Astrocyte (in vitro differentiated cells and primary cell): ENCODE data around the gene CECR2. TPM values are rescaled to one million over a fixed set of nuclear protein-coding genes. Genes with fewer than 3 reads are reported as not detected.

Experiments used
- DNase-seq: peaks from one replicate; pipeline ENCODE4 v3.0.0-alpha.2; 2010; ENCODE audit warnings: low read depth
- FAIRE-seq: peaks from 2 replicates; lab custom pipeline; 2011; peaks lifted over from hg19 to GRCh38; lab: Jason Lieb, UNC
- H2AFZ ChIP-seq: 2 replicates; pipeline ENCODE4 v1.6.0; 2012; ENCODE audit warnings: low read depth, low read length, inconsistent platforms
- H3K27ac ChIP-seq: 2 replicates; pipeline ENCODE4 v1.5.1; 2011; ENCODE audit warnings: low read depth, low read length, inconsistent platforms
- H3K27me3 ChIP-seq: 2 replicates; pipeline ENCODE4 v1.6.0; 2011; ENCODE audit warnings: low read length, inconsistent platforms; ENCODE audit not compliant: insufficient read depth
- H3K36me3 ChIP-seq: 2 replicates; pipeline ENCODE4 v1.5.1; 2011; ENCODE audit warnings: low read length, inconsistent platforms; ENCODE audit not compliant: insufficient read depth
- H3K4me1 ChIP-seq: 2 replicates; pipeline ENCODE4 v1.5.1; 2011; ENCODE audit warnings: low read length, inconsistent platforms; ENCODE audit not compliant: insufficient read depth
- H3K4me2 ChIP-seq: 2 replicates; pipeline ENCODE4 v1.6.0; 2012; ENCODE audit warnings: low read length, inconsistent platforms
- H3K4me3 ChIP-seq: 2 replicates; pipeline ENCODE4 v1.5.1; 2011; ENCODE audit warnings: low read depth, mild to moderate bottlenecking, low read length, inconsistent platforms; ENCODE audit not compliant: insufficient read depth
- H3K79me2 ChIP-seq: 2 replicates; pipeline ENCODE4 v1.6.0; 2012; ENCODE audit warnings: mild to moderate bottlenecking, low read length, inconsistent platforms; ENCODE audit not compliant: insufficient read depth
- H3K9ac ChIP-seq: 2 replicates; pipeline ENCODE4 v1.6.0; 2012; ENCODE audit warnings: mild to moderate bottlenecking, low read length, inconsistent platforms
- H3K9me3 ChIP-seq: 2 replicates; pipeline ENCODE4 v1.5.1; 2012; ENCODE audit warnings: low read depth, mild to moderate bottlenecking, low read length, inconsistent platforms; ENCODE audit not compliant: insufficient read depth
- H4K20me1 ChIP-seq: 2 replicates; pipeline ENCODE4 v1.6.0; 2012; ENCODE audit warnings: low read length, inconsistent platforms; ENCODE audit not compliant: insufficient read depth
- H3K27ac Mint-ChIP-seq: one replicate; pipeline ENCODE4 v1.8.0; 2021; ENCODE audit warnings: mild to moderate bottlenecking, mixed read lengths; ENCODE audit not compliant: unreplicated experiment
- H3K27me3 Mint-ChIP-seq: one replicate; pipeline ENCODE4 v1.8.0; 2021; ENCODE audit warnings: low read depth, mixed read lengths; ENCODE audit not compliant: unreplicated experiment
- H3K36me3 Mint-ChIP-seq: one replicate; pipeline ENCODE4 v1.8.0; 2021; ENCODE audit warnings: low read depth, mixed read lengths; ENCODE audit not compliant: unreplicated experiment
- H3K4me1 Mint-ChIP-seq: one replicate; pipeline ENCODE4 v1.8.0; 2021; ENCODE audit warnings: low read depth, mixed read lengths; ENCODE audit not compliant: unreplicated experiment
- H3K4me3 Mint-ChIP-seq: one replicate; pipeline ENCODE4 v1.8.0; 2021; ENCODE audit warnings: mild to moderate bottlenecking, moderate library complexity, mixed read lengths; ENCODE audit not compliant: unreplicated experiment
- H3K9me3 Mint-ChIP-seq: one replicate; pipeline ENCODE4 v1.8.0; 2021; ENCODE audit warnings: mild to moderate bottlenecking, mixed read lengths; ENCODE audit not compliant: unreplicated experiment
- CTCF ChIP-seq: IDR thresholded peaks from 2 replicates; pipeline ENCODE4 v1.5.1; 2011; ENCODE audit warnings: low read depth, mild to moderate bottlenecking, inconsistent platforms, low read length, moderate library complexity; ENCODE audit not compliant: insufficient read depth
- EZH2 ChIP-seq: IDR thresholded peaks from 2 replicates; pipeline ENCODE4 v1.6.1; 2012; ENCODE audit warnings: mild to moderate bottlenecking, low read length, inconsistent platforms; ENCODE audit not compliant: insufficient read depth
- total RNA-seq: library from RNA; stranded (reverse); gene quantifications from 2 replicates; pipeline ENCODE4 v1.2.1, GENCODE V29; 2021

The CECR2 gene
- total RNA-seq, 1 donor from 2014 or later, result 15.7 TPM

- H3K36me3 Mint-ChIP-seq, result peaks cover 18% of the 10 kb centered on the region
- DNase-seq, result no peak
- Histone ChIP-seq H2AFZ (no peak overlapping the region), H3K27ac (no peak overlapping the region), H3K79me2 (no peaks in the 10 kb centered on the region), H3K9me3 (no peaks in the 10 kb centered on the region), H3K4me2 (no peak overlapping the region), H3K9ac (no peak overlapping the region), H3K4me1 (peaks cover 8% of the 10 kb centered on the region), H3K36me3 (no peaks in the 10 kb centered on the region), H3K27me3 (peaks cover 2% of the 10 kb centered on the region), H4K20me1 (no peaks in the 10 kb centered on the region), H3K4me3 (no peak overlapping the region)
- H3K4me3 Mint-ChIP-seq, result no peak overlapping the region
- peaks cover 10% of the 10 kb centered on the region for H3K4me1 Mint-ChIP-seq
- H3K27me3 Mint-ChIP-seq, result no peaks in the 10 kb centered on the region
- no peak for TF ChIP-seq EZH2
- TF ChIP-seq CTCF, result no peak
- no peaks in the 10 kb centered on the region for H3K9me3 Mint-ChIP-seq
- no peak overlapping the region for H3K27ac Mint-ChIP-seq
- no peak for FAIRE-seq
Observed at GRCh38 chr22:17559188-17559587, 189.9 kb downstream of the CECR2 start.

GRCh38 chr22:17562906-17563870 lies 193.9 kb downstream of the CECR2 start, which contains the start of gene SLC25A18:
SLC25A18 (plus strand) TSS chr22:17563498; CDS start chr22:17579945, 16,447 bp downstream.
- Histone ChIP-seq H3K79me2 (no peaks in the 10 kb centered on the region), H2AFZ (peak within 1 kb of the TSS; percentile 13), H3K9me3 (no peaks in the 10 kb centered on the region), H3K4me1 (peaks cover 8% of the 10 kb centered on the region), H4K20me1 (no peaks in the 10 kb centered on the region), H3K27me3 (peaks cover 3% of the 10 kb centered on the region), H3K27ac (no peak within 1 kb of the TSS), H3K9ac (no peak within 1 kb of the TSS), H3K36me3 (no peaks in the 10 kb centered on the region), H3K4me3 (no peak within 1 kb of the TSS), H3K4me2 (peak within 1 kb of the TSS; percentile 47)
- H3K27ac Mint-ChIP-seq, result peak within 1 kb of the TSS; percentile 34
- FAIRE-seq (no peak), DNase-seq (peak; percentile 18)
- no peak for TF ChIP-seq CTCF
- no peak for TF ChIP-seq EZH2
- no peaks in the 10 kb centered on the region for H3K27me3 Mint-ChIP-seq
- H3K4me1 Mint-ChIP-seq, result peaks cover 10% of the 10 kb centered on the region
- no peaks in the 10 kb centered on the region for H3K9me3 Mint-ChIP-seq
- H3K36me3 Mint-ChIP-seq, result peaks cover 11% of the 10 kb centered on the region
- no peak within 1 kb of the TSS for H3K4me3 Mint-ChIP-seq
